ENCODE data around the gene PEX16.
"Not testable (repeated sequence)": the region's sequence is repeated elsewhere in the genome, so short reads cannot be mapped to it uniquely, and the experiment has no call there.

PEX16 gene

DNA sequence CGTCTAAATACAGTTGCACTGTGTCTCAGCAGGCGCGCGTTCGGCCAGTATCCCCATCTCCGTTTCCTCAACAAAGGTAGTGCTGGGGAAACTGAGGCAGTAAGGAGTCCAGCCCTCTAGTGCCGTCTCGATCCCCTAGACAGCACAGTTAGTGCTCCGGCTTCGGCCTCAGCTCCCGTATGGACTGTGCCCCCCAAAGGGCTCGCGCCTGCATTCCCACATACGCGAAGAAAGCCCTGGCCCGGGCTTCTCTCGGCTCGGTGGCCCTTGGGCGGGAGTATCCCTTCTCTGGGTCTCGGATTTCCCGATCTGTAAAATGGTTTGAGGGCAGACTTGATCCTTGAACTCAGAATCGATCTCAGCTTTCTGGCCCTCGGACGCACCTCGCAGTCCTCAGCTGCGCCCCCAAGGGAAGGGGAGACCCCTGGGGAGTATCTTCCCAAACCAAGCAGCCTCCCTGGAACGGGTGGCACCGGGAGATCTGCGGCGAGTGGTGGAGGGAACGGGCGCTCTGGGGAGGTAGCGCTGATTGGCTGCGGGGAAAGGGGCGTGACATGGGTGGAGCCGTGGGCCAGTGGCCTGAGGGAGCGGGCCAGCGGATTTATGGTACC lies 759 bp upstream of the PEX16 start:
- peak; percentile 34 for DNase-seq (ENCODE audit: low read depth)

- no peak for DNase-seq (ENCODE audit: low read depth)
Observed at GRCh38 chr11:45917286-45917622, 423 bp downstream of the PEX16 start.

- DNase-seq (ENCODE audit: low read depth): no peak
Observed at GRCh38 chr11:45915446-45915845, 2.2 kb downstream of the PEX16 start.

DNA sequence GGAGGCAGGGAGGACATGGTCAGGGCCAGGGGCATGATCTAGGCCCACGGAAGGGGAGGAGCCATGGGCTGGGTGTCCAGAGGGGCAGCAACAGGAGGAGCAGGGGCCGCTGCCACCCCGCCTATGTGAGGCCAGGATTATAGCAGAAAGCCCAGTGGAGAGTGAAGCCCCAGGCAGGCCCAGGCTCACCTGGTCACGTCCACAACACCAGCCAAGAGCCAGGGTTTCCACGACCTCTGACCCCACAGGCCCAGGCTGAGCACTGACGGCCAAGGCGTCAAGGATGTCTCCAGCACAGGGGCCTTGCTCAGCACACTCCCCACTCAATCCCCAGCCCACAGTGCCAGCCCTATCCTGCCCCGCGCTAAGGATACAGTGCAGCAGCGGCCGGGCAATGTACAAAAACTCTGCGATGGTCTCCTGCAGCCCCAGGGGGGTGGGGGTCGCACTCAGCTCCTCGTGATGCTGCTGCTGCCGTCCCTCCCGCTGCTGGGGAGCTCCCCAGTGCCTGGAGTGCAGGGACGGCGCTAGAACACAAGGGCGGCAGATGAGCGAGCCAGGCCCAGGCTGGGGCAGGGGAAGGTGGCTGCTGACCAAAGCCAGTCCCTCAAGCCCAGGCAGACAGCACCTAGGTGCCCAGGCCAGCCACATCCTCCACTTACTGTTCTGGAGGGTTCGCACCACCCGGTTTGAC lies 3.6 kb downstream of the PEX16 start:
- no peak for DNase-seq (ENCODE audit: low read depth)

DNA sequence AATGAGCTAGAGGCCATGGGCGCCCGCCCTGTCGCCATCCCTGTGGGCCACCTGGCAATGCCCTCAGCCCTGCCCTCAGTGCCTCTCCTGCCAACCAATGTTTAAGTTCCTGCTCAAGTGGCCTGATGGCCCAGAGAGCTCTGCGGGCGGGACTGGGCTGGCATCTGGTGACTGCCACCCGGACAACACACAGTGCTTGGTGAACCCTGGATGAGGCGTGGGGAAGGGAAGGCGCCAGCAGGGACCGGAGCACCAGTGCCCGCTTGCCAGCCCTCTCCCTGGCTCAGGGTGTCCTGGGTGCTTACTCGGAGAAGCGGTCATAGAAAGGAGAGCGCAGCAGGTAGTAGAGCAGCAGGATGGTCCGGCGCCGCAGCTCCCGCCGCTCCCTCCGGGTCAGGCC lies 4.2 kb downstream of the PEX16 start:
- DNase-seq (ENCODE audit: low read depth): no peak

DNA sequence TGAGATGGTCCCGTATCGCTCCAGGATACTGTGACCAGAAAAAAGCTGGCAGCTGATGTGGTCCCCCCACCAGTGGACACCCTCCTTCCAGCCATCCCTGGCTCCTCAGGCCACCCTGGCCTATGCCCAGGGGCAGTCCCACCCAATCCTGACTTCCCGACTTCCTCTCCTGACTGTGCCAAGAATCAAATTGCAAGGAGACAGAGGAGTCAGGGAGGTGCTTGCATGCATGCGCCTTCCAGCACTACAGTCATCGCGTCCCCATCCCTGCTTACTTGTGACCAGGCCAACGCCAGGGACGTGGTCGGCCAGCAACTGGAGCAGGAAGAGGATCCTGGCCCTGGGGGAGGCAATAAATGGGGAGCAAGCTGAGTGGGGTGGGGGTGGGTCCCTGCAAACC lies 7.1 kb downstream of the PEX16 start:
- no peak for DNase-seq (ENCODE audit: low read depth)

DNA sequence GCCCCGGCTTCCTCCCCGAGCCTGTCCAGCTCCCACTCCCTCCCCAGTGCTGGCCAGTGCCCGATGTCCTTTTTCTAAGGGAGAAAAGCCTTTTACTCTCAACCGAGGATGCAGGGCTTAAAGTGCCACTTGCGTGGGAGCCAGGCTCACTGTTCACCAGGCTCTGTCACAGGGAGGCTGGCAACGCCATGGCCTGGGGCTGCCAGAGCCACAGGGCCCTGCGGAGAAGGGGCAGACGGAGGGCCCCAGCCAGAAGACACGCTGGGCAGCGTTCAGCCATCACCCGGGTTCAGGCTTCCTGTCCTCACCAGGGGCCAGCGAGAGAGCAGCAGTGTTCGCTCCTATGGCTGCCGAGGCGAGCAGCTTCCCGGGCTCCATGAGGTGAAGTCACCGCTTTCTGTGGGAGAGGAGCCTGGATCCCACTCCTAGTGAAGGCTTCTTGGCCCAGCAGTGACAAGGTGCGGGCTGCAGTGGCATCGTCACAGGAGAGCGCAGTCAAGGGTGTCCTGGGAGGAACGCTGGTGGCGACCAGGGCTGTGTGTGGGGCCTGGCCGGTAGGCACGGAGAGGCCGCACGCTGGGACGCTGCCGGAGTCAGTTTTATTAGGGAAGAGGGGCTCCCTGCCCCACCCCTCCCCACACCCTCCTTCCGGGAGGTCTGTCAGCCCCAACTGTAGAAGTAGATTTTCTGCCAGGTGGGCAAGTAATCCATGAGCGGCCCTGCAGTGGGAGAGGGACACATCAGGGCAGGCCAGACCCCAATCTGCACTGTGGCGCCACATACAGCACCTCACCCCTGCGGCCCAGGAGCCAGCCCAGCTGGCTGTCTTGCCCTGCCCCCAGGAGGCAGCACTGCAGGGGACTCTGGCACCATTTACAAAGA lies 7.8 kb downstream of the PEX16 start:
- no peak for DNase-seq (ENCODE audit: low read depth)

DNA sequence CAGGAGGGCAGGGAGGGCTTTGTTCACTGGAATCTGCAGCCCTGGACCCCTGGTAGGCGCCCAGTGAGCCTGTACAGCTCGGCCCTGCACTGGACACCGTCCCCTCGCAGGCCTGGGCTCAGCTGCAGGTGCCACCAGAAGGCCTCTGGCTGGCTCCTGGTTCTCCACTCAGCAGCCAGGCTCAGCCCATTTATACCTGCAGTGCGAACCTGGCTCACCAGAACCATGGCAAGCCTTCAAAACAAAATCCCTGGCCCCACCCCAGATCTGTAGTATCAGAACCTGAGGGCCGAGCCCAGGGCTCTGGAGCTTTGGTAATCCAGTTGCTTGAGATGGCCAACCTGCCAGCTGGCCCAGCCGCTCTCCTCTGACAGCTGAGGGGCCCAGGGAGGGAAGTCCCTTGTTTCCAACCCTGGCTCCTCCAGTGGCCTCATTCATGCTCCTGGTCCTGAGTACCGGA lies 9.7 kb downstream of the PEX16 start:
- DNase-seq (ENCODE audit: low read depth): no peak

DNA sequence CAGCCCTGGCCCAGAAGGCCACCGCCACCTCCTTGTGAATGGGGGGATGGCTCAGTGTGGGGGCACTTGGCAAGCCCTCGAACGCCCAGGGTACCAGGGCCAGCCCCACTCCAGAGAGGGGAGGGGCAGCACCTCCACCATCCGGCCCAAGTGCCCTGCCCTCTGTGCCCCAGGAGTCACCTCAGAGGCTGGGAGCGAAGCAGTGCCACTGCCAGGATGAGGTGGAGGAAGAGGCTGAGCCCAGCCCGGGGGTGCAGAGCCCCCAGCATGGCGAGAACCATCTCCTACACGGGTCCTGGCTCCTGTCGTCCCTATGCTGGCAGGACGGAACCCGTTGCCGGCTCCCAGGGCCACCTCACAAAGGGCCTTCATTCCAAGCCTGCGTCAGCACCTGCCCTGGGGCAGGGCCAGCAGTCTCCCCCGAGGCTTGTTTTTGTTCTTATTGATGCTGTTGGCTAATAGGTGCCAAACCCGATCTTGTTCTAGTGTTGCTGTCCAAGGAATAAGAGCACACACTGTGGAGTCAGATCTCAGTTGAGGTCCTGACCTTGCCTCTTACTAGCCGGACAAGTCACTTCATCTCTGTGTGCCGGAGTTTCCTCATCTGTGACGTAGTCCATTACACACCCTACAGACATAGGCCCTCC lies 10.6 kb downstream of the PEX16 start, which contains the start of gene FREY1:
Gene FREY1, minus strand, starts transcription at position 307 of the 647 bp plus-strand sequence. Its CDS starts 26 bp downstream, at position 281.
- no peak for DNase-seq (ENCODE audit: low read depth)

DNA sequence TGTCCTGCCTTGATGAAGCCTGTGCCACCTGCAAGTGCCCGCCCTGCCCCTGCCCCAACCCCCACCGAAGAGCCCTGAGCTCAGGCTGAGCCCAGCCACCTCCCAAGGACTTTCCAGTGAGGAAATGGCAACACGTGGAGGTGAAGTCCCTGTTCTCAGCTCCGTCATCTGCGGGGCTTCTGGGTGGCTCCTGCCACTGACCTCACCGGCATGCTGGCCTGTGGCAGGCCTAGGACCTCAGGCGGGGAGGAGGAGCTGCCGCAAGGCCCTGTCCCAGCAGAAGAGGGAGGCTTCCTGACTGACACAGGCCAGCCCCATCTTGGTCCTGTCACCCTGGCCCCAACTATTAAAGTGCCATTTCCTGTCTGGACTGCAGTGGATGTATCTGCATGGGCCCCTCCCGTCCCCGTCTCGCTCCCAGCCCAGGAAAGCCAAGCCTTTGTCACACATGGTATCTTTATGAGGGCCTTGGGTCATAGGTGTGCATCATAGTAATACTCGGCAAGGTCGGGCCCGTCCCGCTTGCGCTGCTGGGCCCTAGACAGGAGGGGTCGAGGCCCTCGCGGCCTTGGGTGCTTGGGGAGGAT lies 11.5 kb downstream of the PEX16 start:
- DNase-seq (ENCODE audit: low read depth): no peak

DNA sequence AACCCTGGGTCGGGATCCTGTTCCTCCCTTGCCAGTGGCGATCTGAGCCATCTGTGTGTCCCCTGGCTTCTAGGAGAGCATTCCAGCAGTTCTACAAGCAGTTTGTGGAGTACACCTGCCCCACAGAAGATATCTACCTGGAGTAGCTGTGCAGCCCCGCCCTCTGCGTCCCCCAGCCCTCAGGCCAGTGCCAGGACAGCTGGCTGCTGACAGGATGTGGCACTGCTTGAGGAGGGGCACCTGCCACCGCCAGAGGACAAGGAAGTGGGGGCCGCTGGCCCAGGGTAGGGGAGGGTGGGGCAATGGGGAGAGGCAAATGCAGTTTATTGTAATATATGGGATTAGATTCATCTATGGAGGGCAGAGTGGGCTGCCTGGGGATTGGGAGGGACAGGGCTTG lies 12.1 kb downstream of the PEX16 start:
- not testable (repeated sequence) for DNase-seq (ENCODE audit: low read depth)

GRCh38 chr11:45905095-45905494 lies 12.6 kb downstream of the PEX16 start:
- DNase-seq (ENCODE audit: low read depth): no peak

GRCh38 chr11:45904309-45904915 lies 13.3 kb downstream of the PEX16 start:
- no peak for DNase-seq (ENCODE audit: low read depth)

- no peak for DNase-seq (ENCODE audit: low read depth)
Observed at GRCh38 chr11:45902452-45903380, 15.0 kb downstream of the PEX16 start.

DNA sequence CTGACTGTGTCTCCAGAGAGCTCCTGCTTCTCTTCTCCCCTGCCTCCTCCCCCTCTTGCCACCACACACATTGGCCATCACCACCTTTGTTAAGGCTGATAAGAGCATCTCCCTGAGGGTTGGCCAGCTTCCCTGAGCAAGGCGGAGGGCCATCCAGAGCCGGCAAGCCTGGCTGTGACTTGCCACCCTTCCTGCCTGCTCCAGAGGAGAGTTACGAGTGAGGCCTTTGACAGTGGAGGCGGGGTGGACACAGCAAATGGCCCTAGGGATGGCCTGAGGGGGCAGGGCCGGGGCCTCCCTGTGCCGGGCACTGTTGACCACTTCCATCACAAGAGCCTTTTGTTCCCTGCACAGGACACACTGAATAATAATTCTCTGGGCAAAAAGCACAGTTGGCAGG lies 16.1 kb downstream of the PEX16 start:
- DNase-seq (ENCODE audit: low read depth): no peak

GRCh38 chr11:45900916-45901617 lies 16.6 kb downstream of the PEX16 start:
- DNase-seq (ENCODE audit: low read depth): no peak

GRCh38 chr11:45900175-45900800 lies 17.4 kb downstream of the PEX16 start:
- not testable (repeated sequence) for DNase-seq (ENCODE audit: low read depth)

- DNase-seq (ENCODE audit: low read depth): peak; percentile 33
Observed at GRCh38 chr11:45899448-45900174, 18.1 kb downstream of the PEX16 start.

DNA sequence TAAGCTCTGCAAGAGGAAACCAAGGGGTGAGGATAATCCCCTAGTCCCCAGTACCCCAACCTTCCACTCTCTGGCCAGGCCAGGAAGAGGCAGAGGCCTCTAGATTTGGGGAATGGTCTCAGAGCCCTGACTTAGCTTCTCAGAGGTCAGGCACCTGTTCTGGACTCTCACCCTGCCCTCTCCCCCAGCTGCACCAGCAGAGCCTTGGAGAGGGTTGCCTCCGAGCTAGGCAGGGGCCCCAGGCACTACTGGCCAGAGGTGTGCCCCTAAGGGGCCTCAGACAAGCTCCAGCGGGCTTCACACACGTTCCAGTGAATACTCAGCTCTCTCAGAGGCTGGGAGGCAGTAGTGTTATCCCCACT lies 18.6 kb downstream of the PEX16 start:
- DNase-seq (ENCODE audit: low read depth): no peak
